ENCODE results near the gene FUZ. TPM values are rescaled to one million over a fixed set of nuclear protein-coding genes. Genes with fewer than 3 reads are reported as not detected.

FUZ gene
- total and polyA plus RNA-seq, 2 of the 8 experiments (the other 6 are each of a cell fraction or from before 2014, with no cell fraction given), result 28.4 to 33.9 TPM

DNA sequence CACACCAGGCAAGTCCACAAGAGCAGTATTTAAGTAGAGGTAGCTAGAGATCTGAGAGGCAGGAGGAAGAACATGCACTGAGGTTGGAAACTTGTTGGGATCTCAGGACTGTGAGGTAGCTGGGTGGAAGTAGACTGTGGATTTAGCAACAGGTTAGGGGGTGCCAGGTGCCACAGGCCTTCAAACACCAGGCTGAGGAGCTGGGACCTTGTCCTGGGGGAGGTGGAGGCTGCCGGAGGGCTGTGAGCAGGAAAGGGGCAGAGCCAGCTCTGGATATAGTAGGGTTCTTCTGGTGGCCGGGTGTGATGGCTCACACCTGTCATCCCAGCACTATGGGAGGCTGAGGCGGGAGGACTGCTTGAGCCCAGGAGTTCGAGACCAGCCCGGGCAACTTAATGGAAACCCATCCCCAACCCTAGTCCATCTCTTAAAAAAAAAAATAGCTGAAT is 3.1 kb downstream of the FUZ start:
- Histone ChIP-seq H3K56ac (replicated peaks; ENCODE audit: insufficient read length, low read depth, low read length) (no peak overlapping the region), H3K4me1 (replicated peaks in 1 of 4; ENCODE audit: control insufficient read depth in 3 of 4, insufficient read depth in 4 of 4, low read length in 3 of 4) (peaks cover 6 to 17% (median 12%) of the 10 kb centered on the region in 4 experiments), H3K23me2 (ENCODE audit: low read depth, low read length) (peaks cover 2% of the 10 kb centered on the region; the same call in 1 of the 2 replicates), H2BK5ac (ENCODE audit: low read depth, low read length) (no peak overlapping the region), H2AK5ac (ENCODE audit: low read depth, low read length) (no peak overlapping the region; the same call in 1 of the 2 replicates), H3K79me1 (ENCODE audit: low read depth, low read length) (0 out of 2 replicates have a peak, but pooled peaks cover 2% of the 10 kb centered on the region), H2BK20ac (ENCODE audit: low read length) (no peak overlapping the region), H3K4ac (replicated peaks; ENCODE audit: insufficient read length, low read depth, low read length) (no peak overlapping the region), H3K4me3 (ENCODE audit: extremely low read depth in 1 of 4, insufficient read depth in 2 of 4, low read depth in 3 of 4, low read length in 4 of 4) (peak overlapping the region in 1 of 4 experiments; percentile 61; a peak in 2 of 8 replicates), H3K4me2 (ENCODE audit: insufficient read depth in 1 of 2, low read depth in 2 of 2, low read length in 2 of 2) (peak overlapping the region; percentile 68 to 93), H2BK120ac (replicated peaks; ENCODE audit: low read depth, low read length) (no peak overlapping the region), H4K5ac (ENCODE audit: insufficient read length, low read depth, low read length) (no peak overlapping the region), H2AFZ (ENCODE audit: low read length) (no peak overlapping the region), H2BK12ac (ENCODE audit: low read depth, low read length) (peak overlapping the region; percentile 85; the same call in 1 of the 2 replicates), H3K79me2 (ENCODE audit: control insufficient read depth in 1 of 2, insufficient read depth in 2 of 2, low read length in 2 of 2) (no peaks in the 10 kb centered on the region), H3K36me3 (ENCODE audit: control insufficient read depth in 2 of 4, insufficient read depth in 4 of 4, low read length in 3 of 4) (no peaks in the 10 kb centered on the region; a peak in 2 of 8 replicates), H4K20me1 (replicated peaks in 1 of 2; ENCODE audit: control insufficient read depth in 1 of 2, insufficient read depth in 2 of 2, low read length in 2 of 2) (peaks cover 0 to 9% of the 10 kb centered on the region in 2 experiments), H3K27ac (ENCODE audit: low read depth, low read length) (no peak overlapping the region), H3K9me3 (ENCODE audit: insufficient read depth in 2 of 2, low read depth in 1 of 2, low read length in 1 of 2) (no peaks in the 10 kb centered on the region), H3K9ac (replicated peaks in 1 of 4; ENCODE audit: extremely low read depth in 1 of 4, low read depth in 3 of 4, low read length in 3 of 4) (0 out of 7 replicates have a peak overlapping the region, but pooled peaks of 1 of the 4 experiments have one; percentile 58), H2BK15ac (ENCODE audit: low read length) (no peak overlapping the region), H4K8ac (ENCODE audit: extremely low read depth, insufficient read depth, low read length) (no peak overlapping the region), H3K27me3 (replicated peaks in 1 of 4; ENCODE audit: control insufficient read depth in 3 of 4, extremely low read depth in 1 of 4, insufficient read depth in 3 of 4, low read length in 3 of 4) (no peaks in the 10 kb centered on the region), H3K14ac (ENCODE audit: insufficient read length) (no peak overlapping the region), H3K18ac (ENCODE audit: extremely low read depth, low read length) (no peak overlapping the region), H4K91ac (replicated peaks; ENCODE audit: insufficient read length, low read length) (no peak overlapping the region), H3K23ac (ENCODE audit: insufficient read length) (no peak overlapping the region)
- no peak for FAIRE-seq
- ChIA-PET CTCF (ENCODE audit: partially characterized antibody) (interaction anchor here (0.7 to 2.2 kb wide), 13 partner anchors 10 to 129 kb away, joined by 3 to 13 read pairs (median 4); no protein-coding TSS in a partner anchor), POLR2A (ENCODE audit: partially characterized antibody) (interaction anchor here (0.6 to 4.1 kb wide), 13 partner anchors 9 to 135 kb away, joined by 3 to 26 read pairs (median 4); partner anchors contain the start of genes MED25 and PTOV1)
- no peak for TF ChIP-seq EGR1 (IDR thresholded peaks at IDR 0.05; ENCODE audit: borderline replicate concordance, low read depth, low read length)
- TF ChIP-seq, protein P1, sequence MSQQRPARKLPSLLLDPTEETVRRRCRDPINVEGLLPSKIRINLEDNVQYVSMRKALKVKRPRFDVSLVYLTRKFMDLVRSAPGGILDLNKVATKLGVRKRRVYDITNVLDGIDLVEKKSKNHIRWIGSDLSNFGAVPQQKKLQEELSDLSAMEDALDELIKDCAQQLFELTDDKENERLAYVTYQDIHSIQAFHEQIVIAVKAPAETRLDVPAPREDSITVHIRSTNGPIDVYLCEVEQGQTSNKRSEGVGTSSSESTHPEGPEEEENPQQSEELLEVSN (IDR thresholded peaks at IDR 0.05), result peak; percentile 4; the same call in 1 of the 2 replicates
- no peak for TF ChIP-seq CTCF (IDR thresholded peaks at IDR 0.05; ENCODE audit: control extremely low read depth in 1 of 3, insufficient read depth in 1 of 3, low read depth in 1 of 3, low read length in 3 of 3)
- no peak for TF ChIP-seq NANOG (IDR thresholded peaks at IDR 0.05; ENCODE audit: insufficient read depth, low read depth, low read length, poor library complexity, severe bottlenecking)
- WGBS, 2 experiments (ENCODE audit: extremely low coverage in 1 of 2, insufficient coverage in 1 of 2, insufficient read length in 1 of 2, insufficient replicate concordance in 2 of 2, low coverage in 1 of 2, low lambda C conversion rate in 2 of 2, missing lambda C conversion rate in 1 of 2), result 90% methylated on average over 5 of the region's 5 CpGs; no CpG with 5 or more reads in 1 of the 2 experiments
- DNase-seq (ENCODE audit: low read depth in 1 of 2, low spot score in 2 of 2), result no peak

Measured in H1 (cell line).